Measurements from ENCODE around the gene LIN28A.

DNA sequence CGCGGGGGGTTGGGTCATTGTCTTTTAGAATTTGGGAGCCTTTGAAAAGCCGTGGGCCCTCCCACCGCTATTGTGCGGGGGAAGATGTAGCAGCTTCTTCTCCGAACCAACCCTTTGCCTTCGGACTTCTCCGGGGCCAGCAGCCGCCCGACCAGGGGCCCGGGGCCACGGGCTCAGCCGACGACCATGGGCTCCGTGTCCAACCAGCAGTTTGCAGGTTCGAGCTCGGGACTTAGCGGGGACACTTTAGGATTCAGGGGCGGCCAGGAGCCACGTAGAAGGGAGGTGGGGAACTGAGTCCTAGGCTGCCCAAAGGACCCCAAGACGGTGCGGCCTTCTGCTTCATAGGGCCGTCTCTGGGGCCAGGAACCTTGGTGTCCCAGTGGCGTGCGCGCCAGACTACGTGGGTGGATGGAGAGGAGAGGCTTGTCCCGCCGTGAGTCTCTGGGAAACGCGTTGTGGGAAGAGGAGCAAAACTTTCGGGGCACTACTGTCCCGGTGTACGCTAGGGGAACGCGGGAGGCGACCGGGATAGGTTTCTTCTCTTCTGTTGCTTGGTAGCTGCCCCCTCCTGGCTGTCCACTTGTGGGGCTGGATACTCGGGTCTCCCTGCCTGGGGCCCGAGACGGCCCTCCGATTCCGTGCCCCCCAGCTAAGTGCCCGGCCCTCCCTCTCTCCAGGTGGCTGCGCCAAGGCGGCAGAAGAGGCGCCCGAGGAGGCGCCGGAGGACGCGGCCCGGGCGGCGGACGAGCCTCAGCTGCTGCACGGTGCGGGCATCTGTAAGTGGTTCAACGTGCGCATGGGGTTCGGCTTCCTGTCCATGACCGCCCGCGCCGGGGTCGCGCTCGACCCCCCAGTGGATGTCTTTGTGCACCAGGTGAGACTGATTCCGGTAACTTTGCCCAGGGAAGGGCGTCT is at the start of gene LIN28A:
- no peak for TF ChIP-seq POLR2AphosphoS5 (IDR thresholded peaks at IDR 0.05; ENCODE audit: insufficient read depth in 1 of 2, low read depth in 1 of 2)
- TF ChIP-seq, protein P1, sequence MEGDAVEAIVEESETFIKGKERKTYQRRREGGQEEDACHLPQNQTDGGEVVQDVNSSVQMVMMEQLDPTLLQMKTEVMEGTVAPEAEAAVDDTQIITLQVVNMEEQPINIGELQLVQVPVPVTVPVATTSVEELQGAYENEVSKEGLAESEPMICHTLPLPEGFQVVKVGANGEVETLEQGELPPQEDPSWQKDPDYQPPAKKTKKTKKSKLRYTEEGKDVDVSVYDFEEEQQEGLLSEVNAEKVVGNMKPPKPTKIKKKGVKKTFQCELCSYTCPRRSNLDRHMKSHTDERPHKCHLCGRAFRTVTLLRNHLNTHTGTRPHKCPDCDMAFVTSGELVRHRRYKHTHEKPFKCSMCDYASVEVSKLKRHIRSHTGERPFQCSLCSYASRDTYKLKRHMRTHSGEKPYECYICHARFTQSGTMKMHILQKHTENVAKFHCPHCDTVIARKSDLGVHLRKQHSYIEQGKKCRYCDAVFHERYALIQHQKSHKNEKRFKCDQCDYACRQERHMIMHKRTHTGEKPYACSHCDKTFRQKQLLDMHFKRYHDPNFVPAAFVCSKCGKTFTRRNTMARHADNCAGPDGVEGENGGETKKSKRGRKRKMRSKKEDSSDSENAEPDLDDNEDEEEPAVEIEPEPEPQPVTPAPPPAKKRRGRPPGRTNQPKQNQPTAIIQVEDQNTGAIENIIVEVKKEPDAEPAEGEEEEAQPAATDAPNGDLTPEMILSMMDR (IDR thresholded peaks at IDR 0.05) = no peak

Data from vagina (tissue), 2 donors.